GM13977 (cell line): ENCODE results near the gene CSNK1D.

Source experiments
- DNase-seq: peaks from one replicate; pipeline ENCODE4 v3.0.0; 2012; ENCODE audit warnings: low spot score
- in situ Hi-C: fragments of 300-500 bp; cut with MboI; formaldehyde crosslinking; loops from one replicate; pipeline ENCODE4 v1.12.0; 2022; ENCODE audit warnings: low sequenced_read_pairs, low pct_unique_long_range_greater_than_20kb, mixed read lengths, inconsistent platforms; ENCODE audit not compliant: unreplicated experiment
- TF ChIP-seq, protein P1 (sequence below): IDR thresholded peaks from 2 replicates; pipeline ENCODE4 v1.5.1; 2012; ENCODE audit warnings: mild to moderate bottlenecking, control low read depth; ENCODE audit not compliant: insufficient read depth; ENCODE audit errors: extremely low read depth, missing control alignments

The CSNK1D gene

DNA sequence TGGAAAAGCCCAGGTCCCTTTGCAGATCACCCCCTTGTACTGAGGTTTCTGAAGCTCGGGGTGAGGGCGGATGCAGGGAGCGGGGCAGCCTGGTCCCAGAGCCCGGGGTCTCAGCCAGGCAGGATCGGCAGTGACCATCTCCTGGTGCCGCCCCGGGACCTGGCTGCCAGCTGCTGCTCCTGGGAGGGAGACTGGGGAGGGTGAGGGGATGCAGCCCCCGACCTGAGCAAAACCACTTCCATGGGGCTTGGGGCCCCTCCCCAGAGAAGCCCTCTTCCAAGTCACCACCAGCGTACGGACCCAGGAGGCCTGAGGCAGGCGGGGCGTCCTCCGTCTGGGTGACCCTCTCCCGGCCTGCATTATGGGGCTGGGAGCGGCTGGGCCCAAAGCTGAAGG, 29.1 kb upstream of the CSNK1D start:
- TF ChIP-seq, protein P1, sequence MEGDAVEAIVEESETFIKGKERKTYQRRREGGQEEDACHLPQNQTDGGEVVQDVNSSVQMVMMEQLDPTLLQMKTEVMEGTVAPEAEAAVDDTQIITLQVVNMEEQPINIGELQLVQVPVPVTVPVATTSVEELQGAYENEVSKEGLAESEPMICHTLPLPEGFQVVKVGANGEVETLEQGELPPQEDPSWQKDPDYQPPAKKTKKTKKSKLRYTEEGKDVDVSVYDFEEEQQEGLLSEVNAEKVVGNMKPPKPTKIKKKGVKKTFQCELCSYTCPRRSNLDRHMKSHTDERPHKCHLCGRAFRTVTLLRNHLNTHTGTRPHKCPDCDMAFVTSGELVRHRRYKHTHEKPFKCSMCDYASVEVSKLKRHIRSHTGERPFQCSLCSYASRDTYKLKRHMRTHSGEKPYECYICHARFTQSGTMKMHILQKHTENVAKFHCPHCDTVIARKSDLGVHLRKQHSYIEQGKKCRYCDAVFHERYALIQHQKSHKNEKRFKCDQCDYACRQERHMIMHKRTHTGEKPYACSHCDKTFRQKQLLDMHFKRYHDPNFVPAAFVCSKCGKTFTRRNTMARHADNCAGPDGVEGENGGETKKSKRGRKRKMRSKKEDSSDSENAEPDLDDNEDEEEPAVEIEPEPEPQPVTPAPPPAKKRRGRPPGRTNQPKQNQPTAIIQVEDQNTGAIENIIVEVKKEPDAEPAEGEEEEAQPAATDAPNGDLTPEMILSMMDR, result no peak
- in situ Hi-C loops, result no loop called here

DNA sequence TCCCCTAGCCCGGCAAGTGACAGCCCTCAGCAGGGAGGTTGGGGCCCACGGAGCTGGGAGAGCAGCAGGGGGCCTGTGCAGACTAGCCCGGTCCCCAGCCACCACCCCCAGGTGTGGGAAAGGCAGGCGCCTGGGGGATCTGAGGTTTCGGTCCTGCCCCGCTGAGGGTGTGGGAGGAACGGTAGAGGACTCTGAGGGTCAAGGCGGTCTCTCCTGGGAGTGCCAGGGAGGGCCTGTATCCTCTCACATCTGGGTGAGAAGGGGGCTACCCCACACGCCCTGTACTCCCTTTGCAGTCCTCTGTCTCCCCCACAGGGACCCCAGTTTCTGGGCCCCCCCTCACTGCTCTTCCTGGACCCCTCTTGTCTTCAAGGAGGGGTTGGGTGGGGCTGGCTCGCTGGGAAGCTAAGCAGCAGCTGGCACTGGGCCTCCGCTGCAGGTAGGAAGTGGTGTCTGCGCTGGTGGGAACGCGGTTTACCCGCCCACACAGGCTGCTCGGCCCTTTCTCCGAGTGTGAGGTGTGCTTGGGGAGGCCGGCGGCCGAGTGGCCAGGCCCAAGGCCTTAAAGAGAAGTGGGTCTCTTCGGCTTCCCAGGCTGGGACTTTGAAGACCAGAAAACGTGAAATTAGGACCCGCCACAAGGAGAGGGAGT, 28.5 kb upstream of the CSNK1D start:
- TF ChIP-seq, protein P1, result no peak
- in situ Hi-C loops, result no loop called here
- DNase-seq, result peak; percentile 85

More for the DNA sequence above, 29.1 kb upstream of the CSNK1D start:
- DNase-seq, result peak; percentile 27

DNA sequence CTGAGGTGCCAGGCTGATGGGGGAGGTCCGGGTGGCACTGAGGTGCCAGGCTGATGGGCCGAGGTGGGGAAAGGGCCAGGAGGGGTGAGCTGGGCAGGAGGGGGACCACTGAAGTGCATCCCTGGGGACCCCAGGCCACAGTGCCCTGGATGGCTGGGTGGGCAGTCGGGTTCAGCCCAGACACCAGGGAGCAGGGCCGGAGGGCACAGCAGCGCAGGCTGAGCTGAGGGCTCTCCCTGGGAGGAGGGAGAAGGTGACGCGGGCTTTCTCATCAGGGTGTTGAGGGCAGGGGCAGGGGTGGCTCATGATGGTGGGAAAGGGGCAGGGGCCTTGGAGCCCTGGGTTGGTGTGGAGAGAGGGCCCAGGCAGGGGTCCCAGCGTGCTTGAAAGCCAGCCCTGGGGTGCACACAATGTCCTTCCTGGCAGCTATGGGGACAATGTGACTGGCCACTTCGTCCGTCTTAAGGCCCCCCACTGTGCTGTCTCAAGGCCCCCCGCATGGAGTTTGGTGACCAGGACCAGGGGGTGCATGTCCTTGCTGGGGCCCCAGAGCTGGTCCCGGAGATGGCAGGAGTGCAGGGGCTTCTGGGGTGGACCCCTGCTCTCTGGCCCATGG, 27.9 kb upstream of the CSNK1D start:
- no peak for DNase-seq
- in situ Hi-C loops, result no loop called here
- TF ChIP-seq, protein P1, result no peak

DNA sequence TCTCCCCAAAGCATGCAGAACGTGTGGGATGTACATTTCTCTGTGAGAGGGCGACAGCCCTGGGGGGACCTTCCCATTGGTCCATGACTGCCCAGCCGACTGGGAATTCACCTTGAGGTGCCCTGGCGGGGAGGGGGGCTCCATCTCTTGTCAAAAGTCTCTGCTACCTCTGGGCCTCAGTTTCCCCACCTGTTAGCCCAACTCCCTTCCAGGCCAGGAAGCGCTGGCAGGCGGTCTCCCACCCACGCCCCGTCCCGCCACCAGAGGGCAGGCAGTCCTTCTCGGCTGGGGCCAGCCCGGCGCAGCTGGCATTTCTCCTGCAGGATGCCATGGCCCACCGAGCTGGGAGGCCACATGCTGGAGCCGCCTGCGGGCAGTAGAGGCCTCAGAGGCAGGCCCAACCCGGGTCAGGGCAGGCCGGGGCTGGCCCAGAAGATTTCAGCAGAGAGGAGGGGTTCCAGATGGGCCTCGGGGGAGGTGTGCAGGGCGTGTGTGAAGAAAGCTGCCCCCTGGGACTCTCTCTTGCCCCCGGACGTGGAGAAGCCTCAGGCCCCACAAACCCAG, 27.3 kb upstream of the CSNK1D start:
- peak; percentile 75 for DNase-seq
- in situ Hi-C loops, result no loop called here
- TF ChIP-seq, protein P1, result peak; percentile 85

DNA sequence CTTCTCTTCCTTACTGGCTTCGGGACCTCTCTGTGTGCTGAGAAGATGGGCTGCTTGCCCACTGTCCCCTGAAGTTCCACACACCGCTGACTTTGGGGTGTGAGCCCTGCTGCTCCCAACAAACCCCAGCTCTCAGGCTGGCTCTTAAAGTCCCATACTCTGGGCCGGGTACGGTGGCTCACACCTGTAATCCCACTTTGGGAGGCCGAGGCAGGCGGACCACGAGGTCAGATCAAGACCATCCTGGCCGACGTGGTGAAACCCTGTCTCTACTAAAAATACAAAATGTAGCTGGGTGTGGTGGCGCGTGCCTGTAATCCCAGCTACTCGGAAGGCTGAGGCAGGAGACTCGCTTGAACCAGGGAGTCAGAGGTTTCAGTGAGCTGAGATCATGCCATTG, 26.7 kb upstream of the CSNK1D start:
- no peak for DNase-seq

DNA sequence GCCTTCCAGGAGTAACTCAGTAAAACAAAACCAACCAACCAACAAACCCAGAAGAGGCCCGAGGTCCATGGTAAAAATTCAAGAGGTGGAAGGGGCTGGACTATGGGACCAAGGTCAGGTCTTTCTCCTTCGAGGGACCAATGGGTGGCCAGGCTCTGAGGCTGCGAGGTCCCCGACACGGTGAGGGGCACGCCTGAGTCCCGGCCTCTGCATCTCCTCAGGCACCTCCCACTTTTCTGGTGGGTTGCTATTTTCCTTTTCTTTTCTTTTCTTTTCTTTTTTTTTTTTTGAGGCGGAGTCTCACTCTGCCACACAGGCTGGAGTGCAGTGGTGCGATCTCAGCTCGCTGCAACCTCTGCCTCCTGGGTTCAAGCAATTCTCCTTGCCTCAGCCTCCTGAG, 26.0 kb upstream of the CSNK1D start:
- TF ChIP-seq, protein P1, result no peak
- in situ Hi-C loops, result no loop called here
- no peak for DNase-seq

More for the DNA sequence above, 26.7 kb upstream of the CSNK1D start:
- TF ChIP-seq, protein P1, result no peak
- in situ Hi-C loops, result no loop called here
